GM06990 (cell line): ENCODE data around the gene ZDHHC20.
A peak's percentile ranks its signal among the peaks of the same experiment; 100 is the strongest.
"Not testable (repeated sequence)": the region's sequence is repeated elsewhere in the genome, so short reads cannot be mapped to it uniquely, and the experiment has no call there.

ENCODE experiments used
- DNase-seq: peaks from one replicate; pipeline ENCODE4 v3.0.0-alpha.2; 2011; ENCODE audit not compliant: insufficient read length; ENCODE audit errors: extremely low read depth
- H3K27me3 ChIP-seq: replicated peaks from 2 replicates; pipeline ENCODE4 v1.6.0; 2011; ENCODE audit warnings: low read length; ENCODE audit not compliant: control insufficient read depth, insufficient read depth
- H3K36me3 ChIP-seq: 2 replicates; pipeline ENCODE4 v1.5.1; 2011; ENCODE audit warnings: low read length; ENCODE audit not compliant: control insufficient read depth, insufficient read depth
- H3K4me3 ChIP-seq: replicated peaks from 2 replicates; pipeline ENCODE4 v1.5.1; 2011; ENCODE audit warnings: low read depth, mild to moderate bottlenecking, control low read depth, low read length
- CTCF ChIP-seq: IDR thresholded peaks from 2 replicates; pipeline ENCODE4 v1.5.1; 2011; ENCODE audit warnings: low read length, control low read depth, mild to moderate bottlenecking, inconsistent platforms; ENCODE audit not compliant: insufficient read depth, poor library complexity, severe bottlenecking

The ZDHHC20 gene

GRCh38 chr13:21399741-21400140, 59.4 kb downstream of the ZDHHC20 start:
- Histone ChIP-seq H3K27me3 (no peaks in the 10 kb centered on the region), H3K4me3 (no peak overlapping the region), H3K36me3 (no peaks in the 10 kb centered on the region; the same call in 1 of the 2 replicates)
- DNase-seq, result no peak
- TF ChIP-seq CTCF, result no peak

- Histone ChIP-seq H3K36me3 (peaks cover 2% of the 10 kb centered on the region; the same call in 1 of the 2 replicates), H3K4me3 (no peak overlapping the region)
- no peak for DNase-seq
Measured at GRCh38 chr13:21395953-21396352, 63.1 kb downstream of the ZDHHC20 start.

GRCh38 chr13:21389124-21389523, 70.0 kb downstream of the ZDHHC20 start:
- no peak for TF ChIP-seq CTCF
- Histone ChIP-seq H3K27me3 (no peaks in the 10 kb centered on the region), H3K36me3 (peaks cover 4% of the 10 kb centered on the region), H3K4me3 (no peak overlapping the region)
- DNase-seq, result no peak

More at GRCh38 chr13:21395953-21396352, 63.1 kb downstream of the ZDHHC20 start:
- no peaks in the 10 kb centered on the region for H3K27me3 ChIP-seq
- no peak for TF ChIP-seq CTCF

GRCh38 chr13:21385710-21386109, 73.4 kb downstream of the ZDHHC20 start:
- Histone ChIP-seq H3K36me3 (peaks cover 2% of the 10 kb centered on the region), H3K4me3 (no peak overlapping the region), H3K27me3 (no peaks in the 10 kb centered on the region)
- DNase-seq, result no peak
- no peak for TF ChIP-seq CTCF

- H3K27me3 ChIP-seq, result no peaks in the 10 kb centered on the region
- no peak for DNase-seq
- H3K36me3 ChIP-seq, result no peaks in the 10 kb centered on the region; the same call in none of the 2 replicates
- no peak for TF ChIP-seq CTCF
- no peak overlapping the region for H3K4me3 ChIP-seq
Measured at GRCh38 chr13:21383090-21383489, 76.0 kb downstream of the ZDHHC20 start.

GRCh38 chr13:21376998-21377985, 81.8 kb downstream of the ZDHHC20 start:
- DNase-seq, result peak; percentile 13
- H3K36me3 ChIP-seq, H3K27me3 ChIP-seq, H3K4me3 ChIP-seq: not testable (repeated sequence)
